Measurements from ENCODE around the gene PPP2R5C. TPM values are rescaled to one million over a fixed set of nuclear protein-coding genes. Genes with fewer than 3 reads are reported as not detected.

PPP2R5C gene
- total RNA-seq, 1 experiment from 2014 or later: 89.9 TPM

- ChIA-PET POLR2A (no interaction called here), CTCF (interaction anchor here (1.2 kb wide), 1 partner anchor 101 kb away, joined by 4 read pairs; no protein-coding TSS in a partner anchor)
- H3K27me3 Mint-ChIP-seq (ENCODE audit: low read depth): no peaks in the 10 kb centered on the region
- no peaks in the 10 kb centered on the region for H3K9me3 Mint-ChIP-seq
- no peak overlapping the region for H3K27ac Mint-ChIP-seq
- DNase-seq (ENCODE audit: low spot score) (no peak), ATAC-seq (no peak)
- TF ChIP-seq ZNF512 (CRISPR knock-in tag; IDR thresholded peaks at IDR 0.05; ENCODE audit: borderline replicate concordance) (no peak), ZNF423 (CRISPR knock-in tag; IDR thresholded peaks at IDR 0.05) (no peak), IRF1 (CRISPR knock-in tag; IDR thresholded peaks at IDR 0.05) (no peak), ERG (CRISPR knock-in tag; IDR thresholded peaks at IDR 0.05) (no peak), TEAD1 (CRISPR knock-in tag; IDR thresholded peaks at IDR 0.05) (no peak), ETV6 (CRISPR knock-in tag; IDR thresholded peaks at IDR 0.05) (no peak), E2F5 (CRISPR knock-in tag; IDR thresholded peaks at IDR 0.05) (no peak), HMGA2 (CRISPR knock-in tag; IDR thresholded peaks at IDR 0.05) (no peak), ZBTB21 (CRISPR knock-in tag; IDR thresholded peaks at IDR 0.05; ENCODE audit: borderline replicate concordance) (no peak), USF1 (CRISPR knock-in tag; IDR thresholded peaks at IDR 0.05) (no peak), ATF1 (CRISPR knock-in tag; IDR thresholded peaks at IDR 0.05) (no peak), EMX1 (CRISPR knock-in tag; IDR thresholded peaks at IDR 0.05) (no peak), MAX (CRISPR knock-in tag; IDR thresholded peaks at IDR 0.05) (no peak), E2F4 (CRISPR knock-in tag; IDR thresholded peaks at IDR 0.05; ENCODE audit: borderline replicate concordance, low read depth) (no peak), CREB1 (CRISPR knock-in tag; IDR thresholded peaks at IDR 0.05) (no peak), ZNF416 (CRISPR knock-in tag; IDR thresholded peaks at IDR 0.05) (no peak)
- no peaks in the 10 kb centered on the region for H3K36me3 Mint-ChIP-seq
- 0 out of 2 replicates have a peak, but pooled peaks cover 3% of the 10 kb centered on the region for H3K4me1 Mint-ChIP-seq
- H3K4me3 Mint-ChIP-seq: no peak overlapping the region
Measured at GRCh38 chr14:101872346-101872745, 110.8 kb downstream of the PPP2R5C start.

GRCh38 chr14:101873076-101873825, 111.7 kb downstream of the PPP2R5C start:
- no peak overlapping the region for H3K4me3 Mint-ChIP-seq
- DNase-seq (ENCODE audit: low spot score): no peak
- no peaks in the 10 kb centered on the region for H3K36me3 Mint-ChIP-seq
- H3K4me1 Mint-ChIP-seq: 0 out of 2 replicates have a peak, but pooled peaks cover 3% of the 10 kb centered on the region
- no peaks in the 10 kb centered on the region for H3K27me3 Mint-ChIP-seq (ENCODE audit: low read depth)
- H3K27ac Mint-ChIP-seq: no peak overlapping the region
- POLR2A ChIA-PET: no interaction called here
- no peak for ATAC-seq
- CTCF ChIA-PET: no interaction called here
- no peaks in the 10 kb centered on the region for H3K9me3 Mint-ChIP-seq
- TF ChIP-seq NR3C1 (CRISPR knock-in tag; conservative IDR thresholded peaks at IDR 0.05; ENCODE audit: low read depth): no peak
- TF ChIP-seq ZNF512 (CRISPR knock-in tag; IDR thresholded peaks at IDR 0.05; ENCODE audit: borderline replicate concordance): no peak
- TF ChIP-seq NFE2L1 (CRISPR knock-in tag; IDR thresholded peaks at IDR 0.05): no peak
- no peak for TF ChIP-seq FOXK1 (CRISPR knock-in tag; IDR thresholded peaks at IDR 0.05)
- TF ChIP-seq USF1 (CRISPR knock-in tag; IDR thresholded peaks at IDR 0.05): no peak
- TF ChIP-seq CTCF (IDR thresholded peaks at IDR 0.05): no peak
- TF ChIP-seq USF2 (CRISPR knock-in tag; IDR thresholded peaks at IDR 0.05): no peak
- no peak for TF ChIP-seq NFYB (CRISPR knock-in tag; conservative IDR thresholded peaks at IDR 0.05; ENCODE audit: low read depth)
- no peak for TF ChIP-seq SOX15 (CRISPR knock-in tag; IDR thresholded peaks at IDR 0.05)

Data from WTC11 (cell line).